ENCODE data around the gene LCE2A. TPM values are rescaled to one million over a fixed set of nuclear protein-coding genes. Genes with fewer than 3 reads are reported as not detected.

LCE2A gene
- total RNA-seq, 3 donors from 2014 or later, result not detected

DNA sequence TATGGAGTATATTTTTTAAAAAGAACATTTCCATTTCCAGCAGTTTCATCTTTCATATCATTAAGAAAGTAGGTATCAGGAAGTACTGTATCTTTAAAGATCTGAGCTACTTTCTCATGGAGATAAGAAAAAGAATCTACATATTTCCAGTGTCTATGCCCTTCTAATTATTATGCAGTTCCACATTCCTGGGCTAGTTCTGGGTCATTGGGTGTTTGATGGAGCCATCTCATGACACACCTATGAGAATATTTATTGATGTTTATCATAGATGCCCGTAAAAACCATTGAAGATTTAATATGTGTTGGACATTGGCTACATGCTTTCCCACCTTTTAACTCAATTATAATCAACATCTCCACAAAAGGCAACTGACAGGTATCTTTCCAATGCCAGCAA, 30.8 kb downstream of the LCE2A start:
- TF ChIP-seq, protein P1, sequence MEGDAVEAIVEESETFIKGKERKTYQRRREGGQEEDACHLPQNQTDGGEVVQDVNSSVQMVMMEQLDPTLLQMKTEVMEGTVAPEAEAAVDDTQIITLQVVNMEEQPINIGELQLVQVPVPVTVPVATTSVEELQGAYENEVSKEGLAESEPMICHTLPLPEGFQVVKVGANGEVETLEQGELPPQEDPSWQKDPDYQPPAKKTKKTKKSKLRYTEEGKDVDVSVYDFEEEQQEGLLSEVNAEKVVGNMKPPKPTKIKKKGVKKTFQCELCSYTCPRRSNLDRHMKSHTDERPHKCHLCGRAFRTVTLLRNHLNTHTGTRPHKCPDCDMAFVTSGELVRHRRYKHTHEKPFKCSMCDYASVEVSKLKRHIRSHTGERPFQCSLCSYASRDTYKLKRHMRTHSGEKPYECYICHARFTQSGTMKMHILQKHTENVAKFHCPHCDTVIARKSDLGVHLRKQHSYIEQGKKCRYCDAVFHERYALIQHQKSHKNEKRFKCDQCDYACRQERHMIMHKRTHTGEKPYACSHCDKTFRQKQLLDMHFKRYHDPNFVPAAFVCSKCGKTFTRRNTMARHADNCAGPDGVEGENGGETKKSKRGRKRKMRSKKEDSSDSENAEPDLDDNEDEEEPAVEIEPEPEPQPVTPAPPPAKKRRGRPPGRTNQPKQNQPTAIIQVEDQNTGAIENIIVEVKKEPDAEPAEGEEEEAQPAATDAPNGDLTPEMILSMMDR (IDR thresholded peaks at IDR 0.05), result no peak
- H3K4me3 ChIP-seq, result no peak overlapping the region
- intact Hi-C loops (cut with DNase I, micrococcal nuclease), result no loop called here
- ATAC-seq (no peak), DNase-seq (no peak)
- H3K36me3 ChIP-seq (ENCODE audit: low read depth), result no peaks in the 10 kb centered on the region
- H3K9me3 ChIP-seq, result no peaks in the 10 kb centered on the region
- H3K4me1 ChIP-seq (ENCODE audit: low read depth), result no peaks in the 10 kb centered on the region

- no peak overlapping the region for H3K4me3 ChIP-seq
- no peaks in the 10 kb centered on the region for H3K9me3 ChIP-seq
- no peaks in the 10 kb centered on the region for H3K4me1 ChIP-seq (ENCODE audit: low read depth)
- intact Hi-C loops (cut with DNase I, micrococcal nuclease), result no loop called here
- DNase-seq (no peak), ATAC-seq (no peak)
- TF ChIP-seq, protein P1 (IDR thresholded peaks at IDR 0.05), result no peak
- no peaks in the 10 kb centered on the region for H3K36me3 ChIP-seq (ENCODE audit: low read depth)
These were observed 37.5 kb downstream of the LCE2A start for GRCh38 chr1:152735648-152736047.

DNA sequence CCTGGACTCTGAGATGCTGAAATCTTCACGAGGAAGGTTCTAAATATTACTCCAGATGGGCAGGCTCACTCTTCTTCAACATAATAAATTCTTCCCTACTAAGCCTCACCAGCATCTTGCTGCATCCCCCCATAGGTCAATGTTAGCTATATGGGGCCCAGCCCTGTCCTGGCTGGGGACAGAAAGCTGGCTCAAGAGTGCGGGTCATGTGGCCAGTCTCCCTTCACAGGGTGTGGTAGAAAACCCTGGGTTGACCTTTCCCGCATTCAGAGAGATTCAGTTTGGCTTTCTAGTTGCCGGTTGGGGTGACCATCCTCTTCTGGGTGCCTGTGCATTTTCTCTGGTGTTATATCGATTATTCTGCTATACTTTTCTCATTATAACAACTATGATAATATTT, 39.9 kb downstream of the LCE2A start:
- ATAC-seq, result no peak
- no peaks in the 10 kb centered on the region for H3K36me3 ChIP-seq (ENCODE audit: low read depth)
- H3K9me3 ChIP-seq, result no peaks in the 10 kb centered on the region
- TF ChIP-seq, protein P1 (IDR thresholded peaks at IDR 0.05), result no peak
- intact Hi-C loops (cut with DNase I, micrococcal nuclease), result no loop called here
- H3K4me1 ChIP-seq (ENCODE audit: low read depth), result no peaks in the 10 kb centered on the region
- no peak overlapping the region for H3K4me3 ChIP-seq
- DNase-seq, result no peak

- no peak for ATAC-seq
- Histone ChIP-seq H3K4me1 (ENCODE audit: low read depth) (no peaks in the 10 kb centered on the region), H3K4me3 (no peak overlapping the region), H3K9me3 (no peaks in the 10 kb centered on the region), H3K36me3 (ENCODE audit: low read depth) (no peaks in the 10 kb centered on the region)
- TF ChIP-seq, protein P1 (IDR thresholded peaks at IDR 0.05), result no peak
- DNase-seq, result no peak
- intact Hi-C loops (cut with DNase I, micrococcal nuclease), result no loop called here
These were observed 41.7 kb downstream of the LCE2A start for GRCh38 chr1:152739841-152740240.

DNA sequence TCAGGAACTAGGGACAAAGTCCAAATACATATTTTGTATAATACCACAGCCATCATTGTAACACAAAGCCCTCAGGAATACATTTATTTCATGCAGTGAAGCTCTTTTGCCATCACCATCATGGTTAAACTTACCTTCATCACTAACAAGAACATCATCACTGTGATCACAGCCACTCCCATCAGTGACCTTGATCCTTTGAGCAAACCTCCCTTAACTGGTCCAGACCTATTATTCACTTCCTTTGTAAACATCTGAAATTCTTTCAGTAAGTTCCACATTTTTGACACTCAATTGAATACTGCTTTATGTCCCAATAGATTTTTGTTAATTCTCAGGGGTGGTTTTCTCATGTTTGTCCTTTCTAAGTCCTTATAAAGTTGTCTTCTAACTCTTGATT, 43.5 kb downstream of the LCE2A start:
- no peak for DNase-seq
- Histone ChIP-seq H3K4me3 (no peak overlapping the region), H3K36me3 (ENCODE audit: low read depth) (no peaks in the 10 kb centered on the region), H3K4me1 (ENCODE audit: low read depth) (no peaks in the 10 kb centered on the region), H3K9me3 (no peaks in the 10 kb centered on the region)
- TF ChIP-seq, protein P1 (IDR thresholded peaks at IDR 0.05), result no peak
- intact Hi-C loops (cut with DNase I, micrococcal nuclease), result no loop called here
- ATAC-seq, result no peak
